CD1c-positive myeloid dendritic cell (primary cell): ENCODE measurements around the gene KANSL1.
"Not testable (repeated sequence)": the region's sequence is repeated elsewhere in the genome, so short reads cannot be mapped to it uniquely, and the experiment has no call there.

Experiments
- DNase-seq: peaks from one replicate; pipeline ENCODE4 v3.0.0-alpha.2; 2016; ENCODE audit errors: extremely low spot score

The KANSL1 gene

DNA sequence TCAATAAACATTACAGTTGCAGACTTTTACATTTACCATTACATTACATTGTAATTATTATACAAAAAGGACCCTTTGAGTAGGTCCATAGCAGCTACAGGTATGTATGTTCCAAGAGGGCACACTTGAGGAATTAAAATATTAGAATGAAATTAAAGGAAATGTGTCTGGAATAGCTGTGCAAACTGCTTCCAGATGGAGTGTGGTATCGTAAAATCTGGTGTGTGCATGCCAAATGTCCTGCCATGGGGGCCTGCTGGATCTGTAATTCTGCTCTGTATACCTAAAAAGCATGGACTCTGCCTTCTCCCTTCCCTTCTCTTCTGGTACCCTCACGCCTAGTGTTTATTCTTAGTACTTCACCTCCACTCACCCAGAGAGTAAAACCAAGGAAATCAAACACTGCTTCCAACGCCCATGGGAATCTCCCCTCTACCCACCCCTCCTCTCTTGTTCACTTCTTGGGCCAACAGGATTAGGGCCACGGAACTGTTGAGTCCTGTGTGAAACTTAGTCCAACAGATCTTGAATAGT lies 155.4 kb downstream of the KANSL1 start:
- DNase-seq = no peak

- no peak for DNase-seq
These were observed 156.7 kb downstream of the KANSL1 start for GRCh38 chr17:46036491-46036890.

DNA sequence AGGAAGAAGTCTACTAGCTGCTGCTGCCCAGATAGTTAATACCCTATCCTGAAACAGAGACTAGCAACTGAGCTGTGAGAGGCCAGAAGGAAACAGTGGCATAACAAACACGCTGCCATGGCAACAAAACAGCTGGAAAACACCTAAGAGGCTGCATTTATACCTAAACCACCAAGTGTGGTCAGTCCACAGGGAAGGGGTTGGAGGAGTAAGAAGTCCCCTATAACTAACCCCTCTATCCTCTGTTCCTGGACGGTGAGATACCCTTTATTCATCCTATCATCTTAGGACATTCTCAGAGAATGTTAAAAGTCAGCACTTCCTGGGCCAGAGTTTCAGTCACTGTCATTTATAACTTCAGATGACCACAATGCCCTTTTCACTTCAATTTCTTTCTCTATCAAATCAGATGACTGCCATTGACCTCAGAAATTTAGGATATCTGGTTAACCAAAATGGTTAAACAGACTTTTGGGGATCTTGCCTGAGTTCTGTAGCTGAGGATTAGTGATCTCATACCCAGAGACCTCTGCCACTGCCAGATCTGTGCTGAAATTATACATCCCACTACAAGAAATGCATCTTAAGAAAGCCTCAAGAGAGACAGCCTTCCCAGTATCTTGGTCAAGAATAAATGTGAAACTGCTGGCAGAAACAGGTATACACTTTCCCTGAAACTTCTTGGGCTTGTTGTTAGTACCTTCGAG lies 158.0 kb downstream of the KANSL1 start:
- no peak for DNase-seq

DNA sequence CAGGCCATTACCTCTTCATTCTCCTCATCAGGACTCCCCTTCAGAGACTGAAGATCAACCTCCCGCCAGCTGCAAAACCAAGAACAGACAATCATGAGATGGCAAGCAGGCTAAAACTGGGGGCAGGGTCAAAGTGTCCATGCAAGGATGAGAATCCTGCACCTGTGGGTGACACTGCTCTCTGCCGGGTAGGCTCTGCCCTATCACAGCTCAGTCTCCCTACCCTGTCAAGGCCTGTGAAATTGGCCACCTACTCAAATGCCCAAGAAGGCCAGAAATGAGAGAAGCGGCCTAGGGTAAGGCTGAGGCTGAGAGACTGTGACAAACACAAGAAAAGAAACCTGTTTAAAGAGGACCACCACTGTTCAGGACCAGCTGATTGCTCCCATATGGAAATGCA lies 159.8 kb downstream of the KANSL1 start:
- no peak for DNase-seq

GRCh38 chr17:46032909-46033308 lies 160.3 kb downstream of the KANSL1 start:
- no peak for DNase-seq

DNA sequence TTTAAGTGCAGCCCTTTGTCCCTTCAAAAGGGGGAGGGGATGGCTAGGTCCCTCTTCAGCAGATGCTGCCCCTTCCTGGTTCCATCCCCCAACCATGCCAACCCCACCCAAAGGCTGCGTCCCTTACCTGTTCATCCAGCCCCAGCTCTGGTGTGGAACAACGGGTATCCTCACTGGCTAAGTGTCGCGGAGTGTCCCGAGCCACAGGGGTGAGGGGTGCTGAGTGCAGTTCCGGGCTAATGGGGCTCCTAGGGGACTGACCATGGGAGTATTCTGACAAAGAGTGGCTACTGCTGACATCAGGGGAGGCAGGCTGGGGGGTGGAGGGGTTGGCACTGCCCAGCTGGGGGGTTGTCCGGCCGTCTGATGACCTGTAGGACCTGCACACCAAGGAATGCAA lies 161.3 kb downstream of the KANSL1 start:
- DNase-seq = no peak

GRCh38 chr17:46031440-46031839 lies 161.8 kb downstream of the KANSL1 start:
- DNase-seq = no peak

GRCh38 chr17:46030752-46031151 lies 162.5 kb downstream of the KANSL1 start:
- no peak for DNase-seq

DNA sequence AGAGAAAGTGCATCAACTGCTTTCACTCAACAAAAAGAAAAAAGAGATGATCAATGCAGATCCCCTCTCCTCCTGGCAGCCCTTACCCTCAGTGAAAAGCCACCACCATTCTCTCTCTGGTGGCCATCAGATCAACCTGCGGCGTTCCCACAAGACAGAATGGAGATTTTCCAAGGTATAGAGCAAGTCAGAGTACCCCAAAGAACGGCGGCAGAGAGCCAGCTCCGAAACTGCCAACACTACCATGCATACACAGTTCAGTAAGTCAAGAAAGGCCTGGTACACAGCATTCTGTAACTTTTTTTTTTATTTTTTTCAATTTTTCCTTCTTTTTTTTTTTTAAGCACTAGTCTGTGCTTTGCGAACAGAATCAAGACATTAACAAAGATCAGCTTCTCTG lies 163.6 kb downstream of the KANSL1 start:
- no peak for DNase-seq

- no peak for DNase-seq
These were observed 164.2 kb downstream of the KANSL1 start for GRCh38 chr17:46028981-46029565.

DNA sequence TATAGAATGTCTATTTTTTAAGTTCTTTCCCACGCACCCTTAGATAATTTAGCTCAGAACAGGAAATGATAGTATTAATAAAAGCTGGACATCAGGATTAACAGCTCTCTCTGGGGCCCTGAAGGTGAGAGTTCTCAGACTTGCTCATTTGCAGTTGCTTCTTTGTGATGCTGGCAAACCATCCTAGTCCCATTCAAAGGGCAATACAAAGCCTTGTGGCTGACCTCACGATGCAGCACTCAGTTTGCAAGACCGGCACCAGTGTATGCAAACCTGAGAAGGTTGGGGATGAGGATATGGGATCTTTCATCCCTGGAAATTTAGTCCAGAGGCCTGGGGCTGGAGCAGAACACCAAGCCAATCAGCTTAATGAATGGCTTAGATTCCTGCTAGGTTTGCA lies 164.9 kb downstream of the KANSL1 start:
- DNase-seq = no peak

DNA sequence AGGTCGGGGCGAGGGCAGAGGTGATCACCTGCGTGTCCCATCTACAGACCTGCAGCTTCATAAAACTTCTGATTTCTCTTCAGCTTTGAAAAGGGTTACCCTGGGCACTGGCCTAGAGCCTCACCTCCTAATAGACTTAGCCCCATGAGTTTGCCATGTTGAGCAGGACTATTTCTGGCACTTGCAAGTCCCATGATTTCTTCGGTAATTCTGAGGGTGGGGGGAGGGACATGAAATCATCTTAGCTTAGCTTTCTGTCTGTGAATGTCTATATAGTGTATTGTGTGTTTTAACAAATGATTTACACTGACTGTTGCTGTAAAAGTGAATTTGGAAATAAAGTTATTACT lies 165.3 kb downstream of the KANSL1 start:
- no peak for DNase-seq

GRCh38 chr17:46027048-46027975 lies 165.9 kb downstream of the KANSL1 start:
- DNase-seq = peak; percentile 45

GRCh38 chr17:46026166-46027047 lies 166.8 kb downstream of the KANSL1 start:
- DNase-seq = peak; percentile 55

DNA sequence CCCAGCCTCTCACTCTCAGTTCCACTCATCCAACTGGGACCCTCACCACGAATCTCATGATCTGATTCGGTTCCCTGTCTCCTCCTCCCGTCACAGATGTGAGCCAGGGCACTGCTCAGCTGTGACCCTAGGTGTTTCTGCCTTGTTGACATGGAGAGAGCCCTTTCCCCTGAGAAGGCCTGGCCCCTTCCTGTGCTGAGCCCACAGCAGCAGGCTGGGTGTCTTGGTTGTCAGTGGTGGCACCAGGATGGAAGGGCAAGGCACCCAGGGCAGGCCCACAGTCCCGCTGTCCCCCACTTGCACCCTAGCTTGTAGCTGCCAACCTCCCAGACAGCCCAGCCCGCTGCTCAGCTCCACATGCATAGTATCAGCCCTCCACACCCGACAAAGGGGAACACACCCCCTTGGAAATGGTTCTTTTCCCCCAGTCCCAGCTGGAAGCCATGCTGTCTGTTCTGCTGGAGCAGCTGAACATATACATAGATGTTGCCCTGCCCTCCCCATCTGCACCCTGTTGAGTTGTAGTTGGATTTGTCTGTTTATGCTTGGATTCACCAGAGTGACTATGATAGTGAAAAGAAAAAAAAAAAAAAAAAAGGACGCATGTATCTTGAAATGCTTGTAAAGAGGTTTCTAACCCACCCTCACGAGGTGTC lies 167.6 kb downstream of the KANSL1 start:
- DNase-seq = no peak

DNA sequence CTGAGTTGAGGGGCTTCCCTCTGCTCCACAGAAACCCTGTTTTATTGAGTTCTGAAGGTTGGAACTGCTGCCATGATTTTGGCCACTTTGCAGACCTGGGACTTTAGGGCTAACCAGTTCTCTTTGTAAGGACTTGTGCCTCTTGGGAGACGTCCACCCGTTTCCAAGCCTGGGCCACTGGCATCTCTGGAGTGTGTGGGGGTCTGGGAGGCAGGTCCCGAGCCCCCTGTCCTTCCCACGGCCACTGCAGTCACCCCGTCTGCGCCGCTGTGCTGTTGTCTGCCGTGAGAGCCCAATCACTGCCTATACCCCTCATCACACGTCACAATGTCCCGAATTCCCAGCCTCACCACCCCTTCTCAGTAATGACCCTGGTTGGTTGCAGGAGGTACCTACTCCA lies 168.2 kb downstream of the KANSL1 start:
- DNase-seq = no peak

DNA sequence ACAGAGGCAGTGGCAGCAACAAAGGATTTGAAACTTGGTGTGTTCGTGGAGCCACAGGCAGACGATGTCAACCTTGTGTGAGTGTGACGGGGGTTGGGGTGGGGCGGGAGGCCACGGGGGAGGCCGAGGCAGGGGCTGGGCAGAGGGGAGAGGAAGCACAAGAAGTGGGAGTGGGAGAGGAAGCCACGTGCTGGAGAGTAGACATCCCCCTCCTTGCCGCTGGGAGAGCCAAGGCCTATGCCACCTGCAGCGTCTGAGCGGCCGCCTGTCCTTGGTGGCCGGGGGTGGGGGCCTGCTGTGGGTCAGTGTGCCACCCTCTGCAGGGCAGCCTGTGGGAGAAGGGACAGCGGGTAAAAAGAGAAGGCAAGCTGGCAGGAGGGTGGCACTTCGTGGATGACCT lies 168.6 kb downstream of the KANSL1 start:
- no peak for DNase-seq

DNA sequence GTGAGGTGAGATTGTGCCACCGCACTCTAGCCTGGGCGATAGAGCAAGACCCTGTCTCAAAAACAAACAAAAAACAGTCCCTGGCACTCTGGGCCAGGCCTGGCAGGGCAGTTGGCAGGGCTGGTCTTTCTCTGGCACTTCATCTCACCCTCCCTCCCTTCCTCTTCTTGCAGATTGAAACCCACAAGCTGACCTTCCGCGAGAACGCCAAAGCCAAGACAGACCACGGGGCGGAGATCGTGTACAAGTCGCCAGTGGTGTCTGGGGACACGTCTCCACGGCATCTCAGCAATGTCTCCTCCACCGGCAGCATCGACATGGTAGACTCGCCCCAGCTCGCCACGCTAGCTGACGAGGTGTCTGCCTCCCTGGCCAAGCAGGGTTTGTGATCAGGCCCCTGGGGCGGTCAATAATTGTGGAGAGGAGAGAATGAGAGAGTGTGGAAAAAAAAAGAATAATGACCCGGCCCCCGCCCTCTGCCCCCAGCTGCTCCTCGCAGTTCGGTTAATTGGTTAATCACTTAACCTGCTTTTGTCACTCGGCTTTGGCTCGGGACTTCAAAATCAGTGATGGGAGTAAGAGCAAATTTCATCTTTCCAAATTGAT lies 169.3 kb downstream of the KANSL1 start:
- no peak for DNase-seq

- DNase-seq = not testable (repeated sequence)
These were observed 169.9 kb downstream of the KANSL1 start for GRCh38 chr17:46023366-46023765.

DNA sequence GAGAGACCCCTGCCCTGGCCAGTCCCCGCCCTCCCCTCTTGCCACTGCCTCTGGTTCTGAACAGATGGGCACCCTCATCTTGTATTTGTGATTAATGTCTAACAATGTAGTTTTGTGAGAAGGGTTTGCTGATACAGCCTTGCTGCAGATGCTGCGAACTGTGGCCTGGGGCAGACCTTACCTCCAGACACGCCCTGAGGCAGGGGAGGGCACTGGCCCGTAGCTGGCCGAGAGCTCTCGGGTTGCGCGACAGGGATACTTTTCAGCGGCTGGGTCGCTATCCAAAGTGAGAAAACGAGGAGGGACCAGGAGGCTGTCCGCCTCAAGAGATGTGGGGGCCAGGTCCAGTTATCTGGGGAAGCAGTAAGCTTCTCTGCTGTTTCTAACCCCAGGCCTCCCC lies 172.2 kb downstream of the KANSL1 start:
- no peak for DNase-seq
